ENCODE measurements around the gene SSR2. TPM values are rescaled to one million over a fixed set of nuclear protein-coding genes. Genes with fewer than 3 reads are reported as not detected.
A peak's percentile ranks its signal among the peaks of the same experiment; 100 is the strongest.

The SSR2 gene
- polyA plus RNA-seq, 1 of the 3 experiments (the other 2 are of a cell fraction), result 1,136 TPM

DNA sequence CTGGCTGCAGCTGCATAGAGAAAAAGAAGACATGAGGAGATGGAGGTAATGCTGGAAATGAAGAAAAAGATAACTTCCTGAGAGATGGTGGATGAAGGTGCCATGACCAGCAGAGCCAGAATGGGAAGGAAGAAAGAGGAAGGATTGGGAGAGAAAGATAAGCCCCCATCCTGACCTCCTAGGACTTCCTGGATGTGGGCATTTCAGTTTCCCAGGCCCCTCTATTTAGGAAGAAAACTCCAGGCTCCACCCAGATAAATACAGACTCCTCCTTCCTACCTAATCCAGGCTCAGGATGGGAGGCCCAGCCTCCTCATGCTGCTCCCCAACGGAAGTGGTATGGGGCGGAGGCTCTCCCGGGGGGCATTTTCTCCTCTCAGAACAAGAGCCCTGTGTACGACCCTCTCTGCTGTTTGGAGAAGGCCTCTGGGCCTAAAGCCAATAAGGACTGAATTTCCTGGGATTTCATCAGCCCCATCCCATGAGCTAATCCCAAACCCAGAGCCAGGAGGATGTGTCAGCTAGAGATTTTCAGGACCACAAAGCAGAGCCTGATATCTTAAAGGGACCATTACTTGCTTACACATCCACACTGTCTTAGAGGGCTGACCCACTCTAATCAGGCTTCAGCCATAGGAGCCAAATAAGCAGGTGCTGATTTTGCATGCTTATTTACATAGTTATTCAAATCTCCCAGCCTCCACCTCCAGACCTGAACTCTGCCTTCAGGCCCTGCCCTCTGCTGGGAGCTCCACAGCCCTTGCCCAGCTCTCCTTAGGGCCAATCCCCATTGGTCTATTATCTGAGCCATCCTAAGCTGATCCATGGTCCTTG is 37.3 kb downstream of the SSR2 start (continued):
- TF ChIP-seq MEF2A (IDR thresholded peaks at IDR 0.05; ENCODE audit: borderline replicate concordance, low read depth) (no peak), EP300 (IDR thresholded peaks at IDR 0.05; ENCODE audit: borderline replicate concordance in 1 of 2, low read depth in 1 of 2, low read length in 1 of 2) (peak in 1 of 2 experiments; percentile 58; a peak in 1 of 4 replicates), RAD21 (IDR thresholded peaks at IDR 0.05; ENCODE audit: low read length) (no peak), GABPA (IDR thresholded peaks at IDR 0.05; ENCODE audit: low read depth) (0 out of 2 replicates have a peak, but pooled peaks have one; percentile 23), SIN3A (IDR thresholded peaks at IDR 0.05; ENCODE audit: borderline replicate concordance, low read depth, low read length) (no peak), FOSL2 (IDR thresholded peaks at IDR 0.05; ENCODE audit: borderline replicate concordance, low read depth) (peak; percentile 45; the same call in 1 of the 2 replicates), JUND (IDR thresholded peaks at IDR 0.05) (no peak; the same call in 1 of the 2 replicates), POLR2AphosphoS5 (IDR thresholded peaks at IDR 0.05; ENCODE audit: low read depth, low read length) (peak; percentile 48; the same call in 1 of the 2 replicates), FOXJ3 (CRISPR knock-in tag; IDR thresholded peaks at IDR 0.05) (no peak), YY1 (IDR thresholded peaks at IDR 0.05; ENCODE audit: low read depth) (no peak), EZH2phosphoT487 (IDR thresholded peaks at IDR 0.05; ENCODE audit: borderline replicate concordance, low read depth) (no peak), MXI1 (IDR thresholded peaks at IDR 0.05; ENCODE audit: low read depth, low read length) (no peak), FOXM1 (IDR thresholded peaks at IDR 0.05; ENCODE audit: low read depth) (no peak)
- TF ChIP-seq, protein P1, sequence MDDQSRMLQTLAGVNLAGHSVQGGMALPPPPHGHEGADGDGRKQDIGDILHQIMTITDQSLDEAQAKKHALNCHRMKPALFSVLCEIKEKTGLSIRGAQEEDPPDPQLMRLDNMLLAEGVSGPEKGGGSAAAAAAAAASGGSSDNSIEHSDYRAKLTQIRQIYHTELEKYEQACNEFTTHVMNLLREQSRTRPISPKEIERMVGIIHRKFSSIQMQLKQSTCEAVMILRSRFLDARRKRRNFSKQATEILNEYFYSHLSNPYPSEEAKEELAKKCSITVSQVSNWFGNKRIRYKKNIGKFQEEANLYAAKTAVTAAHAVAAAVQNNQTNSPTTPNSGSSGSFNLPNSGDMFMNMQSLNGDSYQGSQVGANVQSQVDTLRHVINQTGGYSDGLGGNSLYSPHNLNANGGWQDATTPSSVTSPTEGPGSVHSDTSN (IDR thresholded peaks at IDR 0.05), result no peak
- TF ChIP-seq, protein P2, sequence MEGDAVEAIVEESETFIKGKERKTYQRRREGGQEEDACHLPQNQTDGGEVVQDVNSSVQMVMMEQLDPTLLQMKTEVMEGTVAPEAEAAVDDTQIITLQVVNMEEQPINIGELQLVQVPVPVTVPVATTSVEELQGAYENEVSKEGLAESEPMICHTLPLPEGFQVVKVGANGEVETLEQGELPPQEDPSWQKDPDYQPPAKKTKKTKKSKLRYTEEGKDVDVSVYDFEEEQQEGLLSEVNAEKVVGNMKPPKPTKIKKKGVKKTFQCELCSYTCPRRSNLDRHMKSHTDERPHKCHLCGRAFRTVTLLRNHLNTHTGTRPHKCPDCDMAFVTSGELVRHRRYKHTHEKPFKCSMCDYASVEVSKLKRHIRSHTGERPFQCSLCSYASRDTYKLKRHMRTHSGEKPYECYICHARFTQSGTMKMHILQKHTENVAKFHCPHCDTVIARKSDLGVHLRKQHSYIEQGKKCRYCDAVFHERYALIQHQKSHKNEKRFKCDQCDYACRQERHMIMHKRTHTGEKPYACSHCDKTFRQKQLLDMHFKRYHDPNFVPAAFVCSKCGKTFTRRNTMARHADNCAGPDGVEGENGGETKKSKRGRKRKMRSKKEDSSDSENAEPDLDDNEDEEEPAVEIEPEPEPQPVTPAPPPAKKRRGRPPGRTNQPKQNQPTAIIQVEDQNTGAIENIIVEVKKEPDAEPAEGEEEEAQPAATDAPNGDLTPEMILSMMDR (IDR thresholded peaks at IDR 0.05), result peak; percentile 19
- TF ChIP-seq, protein P3, sequence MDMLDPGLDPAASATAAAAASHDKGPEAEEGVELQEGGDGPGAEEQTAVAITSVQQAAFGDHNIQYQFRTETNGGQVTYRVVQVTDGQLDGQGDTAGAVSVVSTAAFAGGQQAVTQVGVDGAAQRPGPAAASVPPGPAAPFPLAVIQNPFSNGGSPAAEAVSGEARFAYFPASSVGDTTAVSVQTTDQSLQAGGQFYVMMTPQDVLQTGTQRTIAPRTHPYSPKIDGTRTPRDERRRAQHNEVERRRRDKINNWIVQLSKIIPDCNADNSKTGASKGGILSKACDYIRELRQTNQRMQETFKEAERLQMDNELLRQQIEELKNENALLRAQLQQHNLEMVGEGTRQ (IDR thresholded peaks at IDR 0.05; ENCODE audit: borderline replicate concordance, low read depth, low read length), result no peak
- TF ChIP-seq, protein P4, sequence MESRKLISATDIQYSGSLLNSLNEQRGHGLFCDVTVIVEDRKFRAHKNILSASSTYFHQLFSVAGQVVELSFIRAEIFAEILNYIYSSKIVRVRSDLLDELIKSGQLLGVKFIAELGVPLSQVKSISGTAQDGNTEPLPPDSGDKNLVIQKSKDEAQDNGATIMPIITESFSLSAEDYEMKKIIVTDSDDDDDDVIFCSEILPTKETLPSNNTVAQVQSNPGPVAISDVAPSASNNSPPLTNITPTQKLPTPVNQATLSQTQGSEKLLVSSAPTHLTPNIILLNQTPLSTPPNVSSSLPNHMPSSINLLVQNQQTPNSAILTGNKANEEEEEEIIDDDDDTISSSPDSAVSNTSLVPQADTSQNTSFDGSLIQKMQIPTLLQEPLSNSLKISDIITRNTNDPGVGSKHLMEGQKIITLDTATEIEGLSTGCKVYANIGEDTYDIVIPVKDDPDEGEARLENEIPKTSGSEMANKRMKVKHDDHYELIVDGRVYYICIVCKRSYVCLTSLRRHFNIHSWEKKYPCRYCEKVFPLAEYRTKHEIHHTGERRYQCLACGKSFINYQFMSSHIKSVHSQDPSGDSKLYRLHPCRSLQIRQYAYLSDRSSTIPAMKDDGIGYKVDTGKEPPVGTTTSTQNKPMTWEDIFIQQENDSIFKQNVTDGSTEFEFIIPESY (IDR thresholded peaks at IDR 0.05; ENCODE audit: borderline replicate concordance, low read depth), result no peak
- TF ChIP-seq, protein P5, sequence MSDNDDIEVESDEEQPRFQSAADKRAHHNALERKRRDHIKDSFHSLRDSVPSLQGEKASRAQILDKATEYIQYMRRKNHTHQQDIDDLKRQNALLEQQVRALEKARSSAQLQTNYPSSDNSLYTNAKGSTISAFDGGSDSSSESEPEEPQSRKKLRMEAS (IDR thresholded peaks at IDR 0.05; ENCODE audit: low read depth), result peak; percentile 76
